ENCODE measurements around the gene RPGRIP1L.

The RPGRIP1L gene

DNA sequence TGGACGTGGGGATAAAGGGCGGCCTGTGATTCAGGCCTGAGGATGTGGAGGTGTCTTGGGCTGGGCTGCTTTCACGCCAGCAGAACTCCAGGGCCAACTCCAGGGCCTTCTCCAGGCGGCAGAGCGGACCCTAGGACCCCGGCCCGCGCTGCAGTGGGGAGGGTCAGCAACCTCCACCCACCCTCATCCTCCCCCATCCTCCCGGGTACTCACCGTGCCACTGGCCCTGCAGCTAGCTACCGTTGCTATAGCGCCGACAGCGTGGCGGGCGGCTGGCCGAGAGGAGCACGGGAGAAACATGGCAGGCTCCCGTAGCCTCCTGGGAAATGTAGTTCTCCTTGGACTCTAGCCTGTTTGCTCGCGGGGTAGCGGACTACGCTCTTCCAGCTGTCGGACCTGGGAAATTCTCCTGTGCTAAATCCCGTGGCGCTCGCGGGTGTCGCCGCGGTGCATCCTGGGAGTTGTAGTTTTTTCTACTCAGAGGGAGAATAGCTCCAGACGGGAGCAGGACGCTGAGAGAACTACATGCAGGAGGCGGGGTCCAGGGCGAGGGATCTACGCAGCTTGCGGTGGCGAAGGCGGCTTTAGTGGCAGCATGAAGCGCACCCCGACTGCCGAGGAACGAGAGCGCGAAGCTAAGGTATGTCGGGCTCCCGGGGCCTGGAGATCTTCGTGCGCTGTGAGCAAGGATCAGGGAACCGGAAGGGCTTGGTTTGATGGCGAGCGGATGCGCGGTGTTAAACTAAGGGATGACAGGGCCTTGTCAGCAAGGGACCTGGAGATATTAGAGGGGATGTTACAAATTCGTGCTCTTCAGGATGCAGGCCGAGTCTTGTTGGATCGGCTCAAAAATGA is at the start of gene RPGRIP1L, which contains the start of gene FTO:
RPGRIP1L (minus strand) TSS at position 270 of the 855 bp plus-strand sequence. CDS start 3,136 bp downstream, outside the sequence.
FTO (plus strand) TSS at position 567 of the 855 bp plus-strand sequence.
- peak; percentile 99 for DNase-seq (ENCODE audit: low read depth)

DNA sequence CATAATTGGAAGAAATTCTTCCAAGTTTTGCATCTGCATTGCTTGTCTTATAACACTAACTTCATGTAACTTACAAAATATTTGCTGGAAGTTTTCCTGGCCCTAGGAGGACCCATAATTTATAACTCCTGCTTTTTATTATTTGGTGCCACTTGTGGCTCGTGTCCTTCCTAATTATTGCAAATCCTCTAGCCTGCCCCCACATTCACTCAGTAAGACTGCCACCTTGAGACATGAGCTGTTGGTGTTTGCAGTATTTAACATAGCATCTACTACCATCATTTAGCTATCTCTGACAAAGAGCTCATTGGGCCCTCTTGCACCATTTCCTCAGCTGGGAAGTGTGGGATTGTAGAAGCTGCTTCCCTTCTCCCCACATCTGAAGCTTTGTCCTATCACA is 49.8 kb upstream of the RPGRIP1L start:
- no peak for DNase-seq (ENCODE audit: low read depth)

DNA sequence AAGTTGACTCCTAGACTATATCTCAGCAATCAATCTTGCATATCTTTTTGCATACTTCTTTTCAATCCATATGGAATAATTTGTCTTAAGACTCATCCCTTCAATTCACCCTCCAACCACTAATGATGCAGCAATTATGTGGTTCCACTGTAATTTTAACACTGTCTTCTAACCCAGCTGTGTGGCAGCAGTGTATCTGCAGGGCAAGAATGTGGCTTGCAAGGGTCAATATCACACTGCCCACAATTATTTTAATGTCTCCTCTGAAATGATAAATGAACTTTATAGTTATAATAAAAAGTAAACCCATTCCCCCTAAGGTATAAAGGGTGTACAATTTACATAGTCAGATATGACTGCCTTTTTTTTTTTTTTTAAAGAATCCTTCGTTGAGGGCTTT is 48.9 kb upstream of the RPGRIP1L start:
- no peak for DNase-seq (ENCODE audit: low read depth)

DNA sequence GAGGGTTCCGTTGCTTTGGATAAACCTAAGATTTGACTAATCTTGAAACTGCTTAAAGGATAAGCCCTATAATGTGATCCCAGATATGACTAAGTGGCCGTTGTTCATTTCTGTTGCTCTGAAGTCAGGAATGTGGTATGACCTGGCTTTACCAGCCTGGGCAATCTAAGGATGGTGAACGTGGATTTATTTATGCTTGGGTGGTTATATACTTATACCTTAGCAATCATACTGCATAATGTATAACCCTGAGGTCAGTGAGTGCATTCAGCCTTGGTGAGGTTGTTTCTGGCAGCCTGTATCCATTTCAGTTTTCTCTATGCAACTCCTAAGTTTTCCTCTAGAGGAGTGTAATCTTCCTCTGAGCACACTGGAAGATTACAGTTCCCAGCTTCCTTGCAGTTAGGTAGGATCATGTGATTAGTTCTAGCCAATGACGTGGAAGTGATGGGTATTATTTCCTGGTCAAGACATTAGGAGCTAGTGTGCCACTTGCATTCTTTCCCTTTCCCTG is 42.2 kb upstream of the RPGRIP1L start:
- DNase-seq (ENCODE audit: low read depth) = peak; percentile 76

DNA sequence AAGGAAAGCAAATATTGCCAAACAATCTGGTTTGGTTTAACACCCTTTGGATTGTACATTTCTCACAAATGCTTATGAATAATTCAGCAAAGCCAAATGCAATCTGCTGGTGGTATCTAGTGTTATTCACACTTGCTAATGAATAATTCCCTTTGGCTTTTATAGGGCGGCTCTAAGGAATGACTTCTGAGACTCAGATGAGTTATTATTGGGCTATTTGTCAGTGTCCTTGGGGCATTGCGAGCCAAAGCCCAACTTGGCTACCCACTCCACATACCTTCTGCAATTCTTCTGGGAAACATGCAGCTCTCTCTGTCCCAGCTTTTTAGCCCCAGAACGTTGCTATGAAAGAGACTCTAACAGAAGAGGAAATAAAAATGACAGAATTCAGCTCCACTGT is 41.4 kb upstream of the RPGRIP1L start:
- DNase-seq (ENCODE audit: low read depth) = peak; percentile 55

DNA sequence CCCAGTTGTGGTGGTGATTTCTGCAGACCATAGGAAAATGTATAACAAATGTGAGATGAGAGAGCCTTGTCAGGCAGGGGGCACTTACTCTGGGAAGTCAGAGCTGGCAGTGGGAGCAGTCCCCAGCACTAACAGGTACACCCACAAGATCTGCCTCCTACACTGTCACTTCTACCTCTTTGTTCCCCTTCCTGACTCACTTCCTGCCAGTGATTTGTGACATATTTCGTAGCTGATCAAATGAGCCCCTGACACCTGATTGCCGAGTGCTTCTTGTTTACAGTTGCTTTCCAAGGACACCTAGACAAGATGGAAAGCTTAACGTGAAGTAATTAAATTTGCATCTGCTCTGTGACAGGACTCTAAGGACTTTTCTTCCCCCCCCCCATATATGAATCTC is 40.8 kb upstream of the RPGRIP1L start:
- no peak for DNase-seq (ENCODE audit: low read depth)

DNA sequence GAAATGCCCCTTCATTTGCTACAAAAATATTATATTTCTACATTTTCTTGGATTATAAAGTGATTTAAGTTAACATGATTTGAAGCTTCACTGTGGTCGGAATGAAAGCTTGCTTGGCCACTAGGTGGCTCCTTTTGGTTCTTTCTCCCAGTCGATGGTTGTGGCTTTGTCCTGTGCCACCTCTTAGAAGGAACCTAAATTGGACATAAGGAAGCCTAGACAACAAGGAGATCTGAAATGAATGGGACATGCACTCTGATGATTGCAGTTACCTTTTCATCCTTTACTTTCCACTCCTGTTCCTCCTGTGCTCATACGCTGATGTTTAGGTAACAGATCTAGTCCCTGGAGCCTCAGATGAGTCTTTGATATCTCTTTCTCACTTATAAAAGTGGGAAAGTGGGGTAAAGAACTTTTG is 39.5 kb upstream of the RPGRIP1L start:
- no peak for DNase-seq (ENCODE audit: low read depth)

DNA sequence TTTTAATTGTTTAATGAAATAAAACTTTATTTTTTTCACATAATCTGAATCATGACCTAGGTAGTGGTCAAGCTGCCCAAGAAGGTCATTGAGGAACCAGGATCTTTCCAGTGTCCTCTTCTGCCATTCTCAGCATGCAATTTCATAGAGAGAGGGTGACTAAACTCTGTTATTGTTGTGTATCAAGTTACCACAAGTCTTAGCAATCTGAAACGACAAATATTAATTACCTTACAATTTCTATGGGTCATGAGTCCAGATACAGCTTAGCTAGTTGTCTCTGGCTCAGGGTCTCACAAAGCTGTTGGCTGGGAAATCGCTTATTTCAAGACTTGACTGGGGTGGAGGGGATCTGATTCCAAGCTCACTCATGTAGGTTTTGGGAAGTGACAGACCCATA is 37.9 kb upstream of the RPGRIP1L start:
- DNase-seq (ENCODE audit: low read depth) = no peak

DNA sequence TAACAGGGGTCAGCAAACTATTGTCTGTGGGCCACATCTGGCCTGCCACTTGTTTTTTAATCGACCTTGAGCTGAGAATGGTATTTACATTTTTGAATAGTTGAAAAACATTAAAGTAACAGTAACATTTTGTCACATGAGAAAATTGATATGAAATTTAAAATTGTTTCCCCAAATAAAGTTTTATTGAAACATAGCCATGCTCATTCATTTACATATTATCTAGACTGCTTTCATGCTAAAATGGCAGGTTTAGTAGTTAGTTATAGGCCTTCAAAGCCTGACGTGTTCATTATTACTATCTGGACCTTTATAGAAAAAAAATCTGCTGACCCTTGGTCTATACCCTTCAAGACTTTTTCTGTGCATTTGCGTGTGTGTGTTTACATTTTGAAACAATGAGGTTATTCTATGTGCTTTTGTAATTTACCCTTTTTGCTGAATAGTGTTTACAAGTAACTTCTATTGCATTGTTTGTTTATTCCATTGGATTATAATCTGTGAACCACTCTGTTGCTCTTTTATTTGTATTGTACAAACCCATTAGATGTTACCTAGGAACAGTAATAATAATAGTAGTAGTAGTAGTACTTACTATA is 37.4 kb upstream of the RPGRIP1L start:
- no peak for DNase-seq (ENCODE audit: low read depth)

DNA sequence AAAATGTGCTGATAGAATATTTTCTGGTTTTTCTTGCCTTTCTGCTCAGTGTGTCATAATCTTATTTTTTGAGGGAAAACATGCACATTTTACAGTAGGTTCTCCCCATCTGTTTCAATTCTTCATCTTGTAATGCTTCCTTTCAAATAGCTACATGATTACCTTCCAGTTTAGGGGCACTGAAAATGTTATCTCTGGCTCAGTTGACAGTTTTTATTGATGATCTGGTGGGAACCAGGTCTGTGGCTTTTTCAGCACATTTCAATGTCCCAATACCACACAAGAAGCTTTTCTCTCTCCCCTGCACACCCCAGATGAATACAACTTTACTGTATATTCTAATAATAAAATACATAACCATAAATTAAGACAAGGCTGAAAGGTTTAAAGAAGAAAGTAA is 36.8 kb upstream of the RPGRIP1L start:
- DNase-seq (ENCODE audit: low read depth) = peak; percentile 56

DNA sequence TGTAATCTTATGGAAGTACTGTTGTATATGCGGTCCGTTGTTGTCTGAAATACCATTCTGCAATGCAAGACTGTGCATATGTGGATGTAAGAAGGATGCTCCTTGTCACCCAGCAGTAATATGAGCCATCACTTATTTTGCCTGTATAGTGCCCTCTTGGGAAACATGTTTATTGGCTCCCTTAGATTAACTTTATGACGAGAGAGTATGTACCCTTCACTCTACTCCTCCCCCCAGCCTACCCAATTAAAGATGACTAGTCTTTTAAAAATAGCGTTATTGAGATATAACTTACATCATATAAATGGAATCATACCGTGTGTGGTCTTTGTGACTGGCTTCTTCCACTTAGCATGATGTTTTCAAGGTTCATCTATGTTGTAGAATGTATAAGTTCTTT is 33.9 kb upstream of the RPGRIP1L start:
- no peak for DNase-seq (ENCODE audit: low read depth)

DNA sequence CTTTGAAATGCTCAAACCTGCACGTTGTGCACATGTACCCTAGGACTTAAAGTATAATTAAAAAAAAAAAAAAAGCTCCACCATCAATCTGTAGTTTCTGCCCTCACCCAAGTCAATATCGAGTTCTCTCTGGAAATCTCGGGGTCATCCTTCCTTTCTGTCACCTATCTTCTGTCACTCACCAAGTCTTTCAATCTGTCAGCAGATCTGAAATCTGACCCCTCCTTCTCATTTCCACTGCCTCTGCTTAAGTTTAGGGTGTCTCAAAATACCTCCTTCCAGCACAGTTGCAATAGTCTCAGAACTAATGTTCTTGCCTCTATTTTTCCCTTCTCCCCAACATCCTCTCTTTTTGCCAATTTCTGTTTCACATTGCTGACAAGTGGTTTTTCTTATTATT is 32.6 kb upstream of the RPGRIP1L start:
- no peak for DNase-seq (ENCODE audit: low read depth)

DNA sequence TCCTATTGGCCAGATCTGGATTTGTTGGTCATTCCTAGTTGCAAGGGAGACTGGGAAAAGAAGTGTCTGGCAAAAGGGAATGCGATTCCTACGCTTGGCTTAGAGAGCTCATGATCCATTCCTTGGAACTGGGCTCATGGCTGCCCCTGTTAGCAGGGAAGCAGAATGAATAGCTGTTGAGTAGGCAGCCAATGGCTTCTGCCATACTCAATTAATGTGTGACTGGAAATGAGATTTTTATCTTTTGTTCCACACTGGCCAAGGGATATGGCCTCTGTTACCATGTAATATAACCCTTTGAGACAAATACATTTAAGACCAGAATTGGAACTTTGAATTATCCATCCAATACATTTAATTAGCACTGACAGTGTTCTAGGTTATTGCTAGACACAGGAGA is 31.2 kb upstream of the RPGRIP1L start:
- no peak for DNase-seq (ENCODE audit: low read depth)

DNA sequence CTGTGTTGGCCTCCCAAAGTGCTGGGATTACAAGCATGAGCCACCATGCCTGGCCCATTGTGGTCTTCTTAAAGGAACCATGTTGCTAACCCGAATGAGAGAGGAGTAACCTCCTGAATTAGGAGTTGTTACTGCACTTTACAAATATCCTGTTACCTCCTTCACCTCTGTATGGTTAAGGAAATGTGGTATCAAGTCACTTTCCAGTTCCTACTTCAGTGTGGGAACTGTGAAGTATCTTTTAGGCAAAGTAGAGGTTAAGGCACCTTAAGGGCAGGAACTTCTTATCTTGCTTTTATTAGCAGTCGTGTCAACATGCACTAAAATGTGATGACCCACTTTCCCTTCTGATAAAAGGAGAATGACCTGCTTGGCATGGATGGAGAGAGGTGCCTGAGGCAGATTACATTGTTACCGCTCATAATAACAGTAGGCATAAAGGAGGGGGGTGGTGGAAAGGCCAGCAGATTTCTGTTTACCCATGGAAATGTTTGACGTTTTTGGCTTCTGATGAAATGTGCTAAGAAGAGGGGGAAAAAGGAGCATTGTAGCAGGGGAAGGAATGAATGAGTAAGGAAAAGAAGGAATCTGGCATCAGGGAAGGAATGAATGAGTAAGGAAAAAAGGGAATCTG is 28.8 kb upstream of the RPGRIP1L start:
- DNase-seq (ENCODE audit: low read depth) = no peak

DNA sequence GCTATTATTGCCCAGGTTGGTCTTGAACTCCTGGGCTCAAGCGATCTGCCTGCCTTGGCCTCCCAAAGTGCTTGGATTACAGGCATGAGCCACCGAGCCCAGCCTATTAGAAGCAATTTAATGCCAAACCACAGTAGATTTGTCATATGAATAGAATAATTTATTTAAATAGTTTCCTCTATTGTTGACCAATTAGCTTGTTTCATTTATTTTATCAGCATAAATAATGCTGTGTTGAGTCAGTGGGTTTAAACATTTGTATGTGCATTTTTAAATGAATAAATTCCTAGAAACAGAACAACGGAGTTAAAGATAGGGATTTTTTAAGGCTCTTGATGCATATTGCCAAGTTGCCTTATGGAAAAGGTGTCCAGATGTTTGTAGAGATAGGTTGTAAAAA is 27.0 kb upstream of the RPGRIP1L start:
- DNase-seq (ENCODE audit: low read depth) = no peak

DNA sequence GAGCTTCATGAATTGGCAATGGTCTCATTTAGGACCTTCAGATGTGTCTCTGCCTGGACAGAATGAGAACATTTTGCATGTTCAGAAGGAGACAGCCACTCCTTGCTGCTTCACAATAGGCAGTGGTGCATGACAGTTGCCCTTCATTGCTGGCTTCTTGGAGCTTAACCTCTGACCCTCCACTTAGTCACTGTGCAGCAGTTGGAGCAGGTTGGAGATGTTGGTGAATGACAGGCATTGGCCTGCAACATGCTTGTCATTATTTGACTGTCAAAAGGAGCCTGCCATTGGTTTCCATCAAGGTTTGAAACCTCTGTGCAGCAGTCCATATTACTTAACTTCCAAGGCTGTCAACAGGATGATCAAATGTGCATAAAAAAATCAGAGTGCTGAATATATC is 23.0 kb upstream of the RPGRIP1L start:
- peak; percentile 40 for DNase-seq (ENCODE audit: low read depth)

DNA sequence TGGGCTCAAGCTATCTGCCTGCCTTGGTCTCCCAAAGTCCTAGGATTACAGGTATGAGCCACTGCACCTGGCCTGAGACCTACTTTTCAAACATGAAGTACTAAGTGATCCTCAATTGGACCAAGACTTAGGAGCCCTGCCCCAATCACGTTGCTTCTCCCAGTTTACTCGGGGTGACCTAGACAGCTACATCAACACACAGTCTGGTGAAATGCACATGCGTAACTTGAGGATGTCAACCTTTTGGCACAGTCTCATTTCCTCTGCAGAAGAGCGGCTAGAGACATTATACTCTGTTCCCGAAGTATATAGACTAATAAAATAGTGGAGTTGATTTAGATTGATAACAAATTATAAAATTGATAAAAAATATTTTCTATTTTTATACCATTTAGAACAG is 17.4 kb upstream of the RPGRIP1L start:
- DNase-seq (ENCODE audit: low read depth) = no peak

DNA sequence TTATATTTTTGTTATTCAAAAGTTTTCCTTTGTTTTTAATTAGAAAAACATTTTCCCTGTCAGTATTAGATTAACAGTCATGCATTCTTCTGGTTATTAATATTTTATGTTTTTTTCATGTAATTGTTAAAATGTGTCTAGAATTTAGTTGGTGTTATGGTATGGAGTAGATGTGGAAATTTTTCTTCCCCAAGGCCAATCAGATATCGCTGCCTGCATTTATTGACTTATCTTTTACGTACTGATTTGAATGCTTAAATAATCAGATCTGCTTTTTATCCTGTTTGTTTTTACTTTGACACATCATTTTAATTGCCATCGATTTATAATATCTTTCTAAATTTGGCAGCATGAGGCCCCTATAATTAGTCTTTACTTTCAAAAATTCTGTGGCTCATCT is 13.9 kb upstream of the RPGRIP1L start:
- DNase-seq (ENCODE audit: low read depth) = no peak

DNA sequence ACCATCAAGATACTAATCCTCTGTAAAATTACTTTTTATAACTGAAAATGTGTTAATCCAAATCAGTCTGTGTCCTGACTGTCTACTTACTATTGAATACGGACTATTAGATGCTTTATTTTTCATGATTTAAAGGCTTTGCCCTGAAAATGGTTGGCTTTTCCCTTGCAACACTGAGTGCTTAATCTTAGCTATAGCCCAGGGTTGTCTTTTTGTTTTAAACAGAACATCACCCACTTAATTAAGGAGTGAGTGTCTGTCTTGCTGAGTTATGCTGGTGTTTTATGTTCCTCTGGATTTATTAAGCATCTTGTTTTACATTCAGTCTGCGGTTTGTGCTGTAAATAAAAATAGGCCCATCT is 11.3 kb upstream of the RPGRIP1L start:
- DNase-seq (ENCODE audit: low read depth) = no peak

DNA sequence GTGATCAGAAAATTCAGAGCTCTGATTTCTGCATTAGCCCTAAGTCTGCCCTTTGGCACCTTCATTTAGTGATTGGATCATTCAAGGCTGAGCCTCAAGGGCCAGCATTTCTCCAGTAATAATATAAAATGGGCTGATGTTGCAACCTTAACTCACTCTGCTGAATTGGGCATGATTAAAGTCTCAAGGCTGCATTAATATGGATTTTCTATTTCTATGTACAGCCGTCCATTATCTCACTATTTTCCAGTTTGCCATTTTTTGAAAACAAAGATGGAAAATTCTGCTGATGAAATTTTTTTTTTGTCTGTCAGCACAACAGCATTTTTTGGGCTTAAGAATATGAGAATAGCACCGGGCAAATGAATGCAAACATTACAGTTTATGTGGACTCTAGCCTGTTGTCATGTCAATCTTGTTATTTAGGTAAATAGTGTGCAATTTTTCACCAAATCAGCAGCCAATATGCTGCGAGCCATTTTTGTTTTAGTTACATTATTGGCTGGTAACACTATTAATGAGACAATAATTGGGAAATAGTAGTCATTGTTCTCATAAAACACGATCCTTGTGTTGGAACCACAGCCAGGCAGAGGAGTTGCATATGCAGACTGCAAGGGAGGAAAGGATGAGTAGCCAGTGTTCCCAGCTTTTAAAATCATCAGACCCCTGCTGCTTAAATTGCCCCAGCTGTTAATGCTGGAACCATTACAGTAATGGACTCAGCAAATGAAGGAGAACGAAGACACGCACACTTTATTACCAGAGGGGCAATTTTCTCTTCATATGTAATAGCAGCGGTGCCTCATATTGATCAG is 10.8 kb upstream of the RPGRIP1L start:
- DNase-seq (ENCODE audit: low read depth) = no peak

DNA sequence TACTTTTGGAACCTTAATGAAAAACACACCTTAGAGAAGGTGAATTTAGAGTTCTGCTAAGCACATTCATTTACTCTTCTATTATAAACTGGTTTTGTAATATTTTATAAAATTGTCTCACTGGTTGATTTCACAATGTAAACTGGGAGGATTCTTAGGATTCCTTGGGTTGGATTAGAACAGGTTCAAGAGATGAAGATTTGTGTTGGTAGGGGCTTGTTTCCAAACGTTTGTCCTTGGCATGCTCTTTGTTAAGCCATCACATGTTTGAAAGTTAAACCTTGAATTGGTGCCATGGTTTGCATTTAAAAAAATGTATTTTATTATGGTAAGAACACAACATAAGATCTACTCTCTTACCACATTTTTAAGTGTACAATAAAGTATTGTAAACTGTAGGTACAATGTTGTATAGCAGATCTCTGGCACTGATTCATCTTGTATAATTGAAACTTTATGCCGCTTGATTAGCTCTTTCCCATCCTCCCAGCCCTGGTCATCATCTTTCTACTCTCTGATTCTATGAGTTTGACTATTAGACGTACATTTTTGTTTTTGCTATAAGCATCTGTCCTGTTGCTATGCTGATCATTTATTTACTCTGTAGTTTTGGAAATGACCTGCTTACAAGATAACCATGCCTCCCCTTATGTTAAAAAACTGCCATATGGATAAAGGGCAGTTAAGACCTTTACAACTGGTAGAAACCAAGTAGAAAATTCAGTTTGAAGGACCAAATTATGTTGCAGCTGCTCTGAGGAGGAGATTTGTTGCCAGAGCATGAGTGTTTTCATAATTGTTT is 9.9 kb upstream of the RPGRIP1L start:
- peak; percentile 75 for DNase-seq (ENCODE audit: low read depth)
